A673 (cell line): ENCODE measurements around the gene TMEM131L. TPM values are rescaled to one million over a fixed set of nuclear protein-coding genes. Genes with fewer than 3 reads are reported as not detected.

Source experiments
- BruUV-seq: library from RNA; stranded (reverse); fragments of 400-500 nt; replicated peaks from 2 replicates; lab custom pipeline; 2021; lab: Mats Ljungman, UMichigan
- CTCF ChIA-PET: fragments of 300-600 bp; sonication (Branson Sonifier 250); formaldehyde crosslinking; loops from one replicate; lab custom pipeline; 2022; ENCODE audit warnings: antibody characterized with exemption; lab: Charles Lee
- POLR2A ChIA-PET: fragments of 300-600 bp; sonication (Branson Sonifier 250); formaldehyde crosslinking; loops from one replicate; lab custom pipeline; 2022; ENCODE audit warnings: antibody characterized with exemption; ENCODE audit not compliant: low non-redundant PET; lab: Charles Lee
- DNase-seq: peaks from one replicate; pipeline ENCODE4 v3.0.0-alpha.2; 2015; ENCODE audit warnings: low spot score
- H3K27ac ChIP-seq: fragments of 200-600 bp; sonication (generic); 2 replicates; pipeline ENCODE4 v1.5.1; 2016; ENCODE audit warnings: mixed run types, low read depth, mild to moderate bottlenecking, mixed read lengths, antibody characterized with exemption, low read length; ENCODE audit not compliant: poor library complexity, severe bottlenecking
- H3K27me3 ChIP-seq: fragments of 200-600 bp; sonication (generic); replicated peaks from 2 replicates; pipeline ENCODE4 v1.6.1; 2017; ENCODE audit warnings: mixed run types, low read depth, mild to moderate bottlenecking, mixed read lengths, antibody characterized with exemption, low read length; ENCODE audit not compliant: insufficient read depth, poor library complexity
- H3K36me3 ChIP-seq: fragments of 200-600 bp; sonication (generic); 2 replicates; pipeline ENCODE4 v1.6.1; 2016; ENCODE audit warnings: mixed run types, mild to moderate bottlenecking, mixed read lengths, antibody characterized with exemption, low read length; ENCODE audit not compliant: insufficient read depth, poor library complexity, severe bottlenecking
- H3K4me1 ChIP-seq: fragments of 200-600 bp; sonication (generic); 2 replicates; pipeline ENCODE4 v1.6.1; 2017; ENCODE audit warnings: mixed run types, mild to moderate bottlenecking, mixed read lengths, antibody characterized with exemption, low read length; ENCODE audit not compliant: insufficient read depth, poor library complexity, severe bottlenecking
- H3K4me3 ChIP-seq: fragments of 200-600 bp; sonication (generic); 2 replicates; pipeline ENCODE4 v1.5.1; 2016; ENCODE audit warnings: low read depth, mixed run types, mild to moderate bottlenecking, mixed read lengths, low read length; ENCODE audit not compliant: poor library complexity, severe bottlenecking
- H3K9me3 ChIP-seq: fragments of 200-600 bp; sonication (generic); 2 replicates; pipeline ENCODE4 v1.6.1; 2016; ENCODE audit warnings: mixed run types, low read depth, mild to moderate bottlenecking, mixed read lengths, antibody characterized with exemption, low read length; ENCODE audit not compliant: poor library complexity, severe bottlenecking
- CTCF ChIP-seq: fragments of 300-800, 200-600 bp; sonication (generic); conservative IDR thresholded peaks from 2 replicates; pipeline ENCODE4 v1.5.1; 2017; ENCODE audit warnings: low read depth, mild to moderate bottlenecking, antibody characterized with exemption, low read length, moderate library complexity, mixed read lengths
- EZH2 ChIP-seq: fragments of 200-600 bp; sonication (generic); IDR thresholded peaks from 2 replicates; pipeline ENCODE4 v1.6.1; 2017; ENCODE audit warnings: borderline replicate concordance, low read depth, mild to moderate bottlenecking, mixed read lengths, antibody characterized with exemption, low read length; ENCODE audit not compliant: poor library complexity, severe bottlenecking
- intact Hi-C: fragments of 100-400 bp; cut with micrococcal nuclease; formaldehyde crosslinking; loops from one replicate; pipeline ENCODE4 v1.10.0; 2022; ENCODE audit not compliant: unreplicated experiment
- total RNA-seq: library from RNA; stranded (reverse); gene quantifications from 2 replicates; pipeline ENCODE4 v1.2.3, GENCODE V29; 2021

TMEM131L gene
- total RNA-seq, 1 experiment from 2014 or later: 18.4 TPM

- DNase-seq: no peak
- Histone ChIP-seq H3K27ac (no peak overlapping the region), H3K9me3 (no peaks in the 10 kb centered on the region), H3K4me3 (no peak overlapping the region), H3K4me1 (peaks cover 12% of the 10 kb centered on the region), H3K36me3 (no peaks in the 10 kb centered on the region), H3K27me3 (no peaks in the 10 kb centered on the region)
- BruUV-seq: no TSS peak
- intact Hi-C loops: no loop called here
- TF ChIP-seq CTCF (no peak), EZH2 (no peak)
- POLR2A ChIA-PET: no interaction called here
- CTCF ChIA-PET: no interaction called here
These were observed 29.5 kb downstream of the TMEM131L start for GRCh38 chr4:153495480-153496193.

GRCh38 chr4:153497091-153497531, 31.0 kb downstream of the TMEM131L start:
- no TSS peak for BruUV-seq
- CTCF ChIA-PET: interaction anchor here (0.6 kb wide), 1 partner anchor 225 kb away, joined by 6 read pairs; no protein-coding TSS in a partner anchor
- POLR2A ChIA-PET: no interaction called here

More at GRCh38 chr4:153497091-153497531, 31.0 kb downstream of the TMEM131L start:
- TF ChIP-seq CTCF (no peak), EZH2 (no peak)
- Histone ChIP-seq H3K27ac (no peak overlapping the region), H3K4me3 (no peak overlapping the region), H3K27me3 (no peaks in the 10 kb centered on the region), H3K9me3 (no peaks in the 10 kb centered on the region), H3K4me1 (peaks cover 12% of the 10 kb centered on the region), H3K36me3 (no peaks in the 10 kb centered on the region)
- intact Hi-C loops: no loop called here
- DNase-seq: no peak
